Retinal pigment epithelial cell (primary cell): ENCODE measurements around the gene ADAM12.
A peak's percentile ranks its signal among the peaks of the same experiment; 100 is the strongest.

Experiments used
- DNase-seq: peaks from one replicate; pipeline ENCODE4 v3.0.0-alpha.2; 2010; ENCODE audit warnings: low read depth
- H3K4me3 ChIP-seq: 2 replicates; pipeline ENCODE4 v1.5.1; 2011; ENCODE audit warnings: mild to moderate bottlenecking, low read length, control low read depth, moderate library complexity
- CTCF ChIP-seq: conservative IDR thresholded peaks from 2 replicates; pipeline ENCODE4 v1.5.1; 2011; ENCODE audit warnings: low read depth, low read length, control low read depth, inconsistent platforms

The ADAM12 gene

GRCh38 chr10:126264102-126265018, 123.9 kb downstream of the ADAM12 start:
- DNase-seq, result no peak
- no peak for TF ChIP-seq CTCF
- no peak overlapping the region for H3K4me3 ChIP-seq

- no peak for TF ChIP-seq CTCF
- no peak for DNase-seq
- no peak overlapping the region for H3K4me3 ChIP-seq
Observed at GRCh38 chr10:126263006-126263676, 125.1 kb downstream of the ADAM12 start.

GRCh38 chr10:126262233-126262838, 125.9 kb downstream of the ADAM12 start:
- no peak for DNase-seq
- no peak for TF ChIP-seq CTCF
- H3K4me3 ChIP-seq, result no peak overlapping the region

- DNase-seq, result no peak
- no peak for TF ChIP-seq CTCF
Observed at GRCh38 chr10:126259760-126260479, 128.4 kb downstream of the ADAM12 start.

GRCh38 chr10:126256864-126257263, 131.4 kb downstream of the ADAM12 start:
- H3K4me3 ChIP-seq, result no peak overlapping the region
- peak; percentile 30 for TF ChIP-seq CTCF
- no peak for DNase-seq

More at GRCh38 chr10:126259760-126260479, 128.4 kb downstream of the ADAM12 start:
- H3K4me3 ChIP-seq, result no peak overlapping the region

- TF ChIP-seq CTCF, result no peak
- no peak for DNase-seq
- H3K4me3 ChIP-seq, result no peak overlapping the region
Observed at GRCh38 chr10:126255313-126255712, 133.0 kb downstream of the ADAM12 start.
